HTR-8/SVneo (cell line): ENCODE data around the gene ANKRD16.
"Not testable (repeated sequence)": the region's sequence is repeated elsewhere in the genome, so short reads cannot be mapped to it uniquely, and the experiment has no call there.

Experiments
- DNase-seq: peaks from one replicate; pipeline ENCODE4 v3.0.0; 2011; ENCODE audit warnings: low spot score, mixed read lengths; ENCODE audit not compliant: insufficient read length
- FAIRE-seq: peaks from 2 replicates; lab custom pipeline; 2011; peaks lifted over from hg19 to GRCh38; lab: Jason Lieb, UNC

The ANKRD16 gene

DNA sequence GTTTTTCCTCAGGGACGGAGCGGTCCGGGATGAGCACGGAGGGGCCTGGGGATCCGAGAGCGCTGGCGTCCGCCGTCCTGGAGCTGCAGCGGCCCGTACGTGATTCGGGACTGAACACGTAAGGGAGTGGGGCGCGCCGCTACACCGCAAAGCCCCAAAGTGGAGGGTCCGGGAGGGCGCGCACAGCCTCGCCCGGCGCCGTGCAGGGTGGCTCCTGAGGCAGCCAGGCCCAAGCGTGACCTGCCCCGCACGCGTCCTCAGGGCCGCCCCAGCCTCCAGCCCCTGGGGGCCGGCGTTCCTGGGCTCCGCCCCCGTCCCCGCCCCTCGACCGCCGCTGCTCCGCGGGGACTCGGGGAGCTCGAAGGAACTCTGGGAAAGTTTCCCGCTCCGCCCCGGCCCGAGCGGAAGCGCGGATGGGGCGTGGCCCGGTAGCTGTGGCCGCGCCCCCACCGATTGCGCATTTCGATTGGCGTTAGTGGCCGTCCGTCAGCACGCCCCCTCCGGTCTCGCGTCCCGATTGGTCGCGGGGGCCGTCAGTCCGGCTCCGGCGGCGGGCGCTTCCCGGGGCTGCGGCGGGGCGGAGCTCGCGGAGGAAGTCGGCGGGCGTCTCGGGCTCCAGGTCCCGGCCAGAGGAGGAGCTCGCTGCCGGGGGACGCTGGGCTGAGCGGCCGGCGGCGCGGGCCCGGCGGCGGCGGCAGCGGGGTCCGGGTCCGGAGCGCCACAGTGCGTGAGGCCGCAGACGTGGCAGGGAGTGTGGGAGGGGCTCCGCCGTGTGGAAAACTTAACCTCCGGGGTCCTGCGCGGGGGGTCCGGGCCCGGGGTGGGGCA, at the start of gene ANKRD16, which contains the start of gene FBH1:
ANKRD16 (minus strand) TSS at position 270 of the 828 bp plus-strand sequence. CDS start 539 bp downstream, outside the sequence.
FBH1 (plus strand) TSS at position 620 of the 828 bp plus-strand sequence; CDS start at position 723, 103 bp downstream.
- DNase-seq = peak; percentile 93
- FAIRE-seq = peak; percentile 84

- DNase-seq (no peak), FAIRE-seq (no peak)
Measured at GRCh38 chr10:5938291-5938690, 48.6 kb upstream of the ANKRD16 start.

GRCh38 chr10:5937016-5937415, 47.3 kb upstream of the ANKRD16 start:
- FAIRE-seq (no peak), DNase-seq (no peak)

- no peak for FAIRE-seq
- no peak for DNase-seq
Measured at GRCh38 chr10:5935628-5936027, 45.9 kb upstream of the ANKRD16 start.

DNA sequence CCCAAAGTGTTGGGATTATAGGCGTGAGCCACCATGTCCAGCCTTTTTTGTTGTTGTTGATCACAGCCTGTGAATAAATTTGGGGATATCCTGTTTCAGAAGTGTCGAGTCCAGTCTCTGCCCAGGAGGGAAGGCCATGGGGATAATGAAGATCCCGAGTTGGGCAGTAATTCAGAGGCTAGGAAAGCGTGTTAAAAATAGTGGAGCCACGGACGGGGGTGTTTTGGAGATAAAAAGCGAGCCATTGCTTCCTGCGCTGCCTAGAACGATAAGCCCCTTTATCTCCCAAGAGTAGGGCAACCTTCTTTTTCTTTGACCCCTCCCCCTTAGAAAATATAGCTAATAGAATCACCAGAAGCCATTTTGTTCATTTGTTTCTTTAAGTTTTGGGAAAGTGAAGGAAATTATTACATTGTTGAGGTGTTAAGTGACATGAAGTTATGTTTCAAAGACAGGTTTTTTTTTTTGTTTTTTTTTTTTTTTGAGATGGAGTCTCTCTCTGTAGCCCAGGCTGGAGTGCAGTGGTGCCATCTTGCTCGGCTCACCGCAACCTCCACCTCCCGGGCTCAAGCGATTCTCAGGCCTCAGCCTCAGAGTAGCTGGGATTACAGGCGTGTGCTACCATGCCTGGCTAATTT, 44.3 kb upstream of the ANKRD16 start:
- no peak for FAIRE-seq
- DNase-seq = no peak

GRCh38 chr10:5932345-5932744, 42.7 kb upstream of the ANKRD16 start:
- no peak for DNase-seq
- FAIRE-seq = no peak

- no peak for FAIRE-seq
Measured at GRCh38 chr10:5930272-5930671, 40.6 kb upstream of the ANKRD16 start.

DNA sequence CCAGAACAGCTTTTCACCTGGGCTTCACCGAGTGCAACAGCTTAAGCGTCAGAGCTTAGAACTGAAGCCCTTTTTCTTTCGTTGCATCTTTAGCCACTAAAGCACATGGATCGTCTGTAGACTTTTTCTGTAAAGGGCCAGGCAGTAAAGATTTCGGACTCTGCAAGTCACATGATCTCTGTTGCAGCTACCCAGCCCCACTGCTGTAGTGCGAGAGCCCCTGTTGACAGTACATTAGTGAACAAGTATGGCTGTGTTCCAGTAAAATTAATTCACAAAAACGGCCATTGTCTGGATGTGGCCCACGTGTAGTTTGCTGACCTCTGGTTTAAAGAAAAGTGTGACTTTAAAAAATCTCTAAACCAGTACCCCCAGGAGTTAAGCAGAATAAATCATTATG, 39.7 kb upstream of the ANKRD16 start:
- DNase-seq (no peak), FAIRE-seq (no peak)

More at GRCh38 chr10:5930272-5930671, 40.6 kb upstream of the ANKRD16 start:
- DNase-seq = no peak

- FAIRE-seq (no peak), DNase-seq (no peak)
Measured at GRCh38 chr10:5927306-5927705, 37.6 kb upstream of the ANKRD16 start.

DNA sequence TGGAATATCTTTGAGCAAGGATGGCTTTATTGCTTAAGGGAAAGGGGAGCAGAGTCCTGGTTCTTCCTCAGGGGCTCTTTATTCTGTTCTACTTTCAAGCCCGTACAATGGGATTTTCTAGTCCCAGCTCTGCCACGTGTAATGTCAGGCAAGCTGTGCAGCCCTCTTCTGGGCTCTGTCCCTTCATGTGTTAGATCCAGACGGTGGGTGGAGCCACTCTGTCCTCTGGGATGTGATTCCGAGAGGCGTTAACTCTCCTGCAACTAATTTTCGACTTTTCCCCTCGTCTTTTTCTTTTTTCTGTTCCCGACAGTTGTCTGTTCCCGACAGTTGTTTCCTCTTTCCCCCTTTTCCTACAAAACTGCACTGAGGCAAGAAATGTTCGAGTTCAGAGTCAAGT, 35.2 kb upstream of the ANKRD16 start:
- no peak for FAIRE-seq

GRCh38 chr10:5921746-5922145, 32.1 kb upstream of the ANKRD16 start:
- no peak for FAIRE-seq

More for the DNA sequence above, 35.2 kb upstream of the ANKRD16 start:
- DNase-seq = no peak

DNA sequence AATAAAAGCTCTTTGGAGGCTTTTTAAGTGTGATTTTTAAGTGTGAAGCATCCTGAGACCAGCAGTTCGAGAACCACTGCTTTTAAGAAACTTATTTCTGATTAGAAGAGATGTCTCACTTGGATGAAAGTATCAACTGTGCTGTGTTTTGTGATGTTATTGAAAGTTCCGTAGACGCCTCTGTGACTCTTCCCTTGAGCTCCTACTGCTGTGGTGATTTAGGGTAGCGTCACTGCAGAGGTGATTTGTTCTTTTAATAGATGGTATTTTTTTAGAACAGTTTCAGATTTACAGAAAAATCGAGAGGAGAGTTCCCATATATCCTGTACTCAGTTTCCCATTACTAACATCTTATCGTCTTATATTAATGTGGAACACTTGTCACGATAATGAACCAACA, 29.9 kb upstream of the ANKRD16 start:
- no peak for DNase-seq
- FAIRE-seq = no peak

More at GRCh38 chr10:5921746-5922145, 32.1 kb upstream of the ANKRD16 start:
- DNase-seq = no peak

- FAIRE-seq (no peak), DNase-seq (no peak)
Measured at GRCh38 chr10:5918763-5919162, 29.1 kb upstream of the ANKRD16 start.

- FAIRE-seq (no peak), DNase-seq (no peak)
Measured at GRCh38 chr10:5917305-5917704, 27.6 kb upstream of the ANKRD16 start.

- FAIRE-seq (no peak), DNase-seq (no peak)
Measured at GRCh38 chr10:5915451-5915850, 25.8 kb upstream of the ANKRD16 start.

GRCh38 chr10:5913736-5914135, 24.0 kb upstream of the ANKRD16 start:
- DNase-seq (no peak), FAIRE-seq (no peak)

GRCh38 chr10:5911670-5912069, 22.0 kb upstream of the ANKRD16 start:
- DNase-seq = no peak
- FAIRE-seq = no peak

- no peak for FAIRE-seq
Measured at GRCh38 chr10:5910323-5911100, 20.8 kb upstream of the ANKRD16 start.

GRCh38 chr10:5908676-5909075, 19.0 kb upstream of the ANKRD16 start:
- not testable (repeated sequence) for FAIRE-seq, DNase-seq

More at GRCh38 chr10:5910323-5911100, 20.8 kb upstream of the ANKRD16 start:
- no peak for DNase-seq

GRCh38 chr10:5906651-5907050, 17.0 kb upstream of the ANKRD16 start:
- DNase-seq = no peak
- no peak for FAIRE-seq
